OCI-LY3 (cell line): ENCODE results near the gene SERGEF.

Source experiments
- CTCF ChIP-seq: fragments of 200-600, 300-600 bp; sonication (generic); IDR thresholded peaks from 2 replicates; pipeline ENCODE4 v1.5.1; 2014; ENCODE audit warnings: antibody characterized with exemption, low read length, low read depth
- EZH2phosphoT487 ChIP-seq: fragments of 200-600 bp; shearing (Covaris generic); IDR thresholded peaks from 2 replicates; pipeline ENCODE4 v1.6.1; 2018; ENCODE audit warnings: antibody characterized with exemption, mixed run types, low read depth

- no peak for TF ChIP-seq CTCF
- TF ChIP-seq EZH2phosphoT487: no peak
These were observed 217.9 kb downstream of the SERGEF start for GRCh38 chr11:17794981-17795380.
